Activated CD4-positive, alpha-beta T cell treated with anti-CD3 and anti-CD28 coated beads for 48 hours (primary cell): ENCODE measurements around the gene PTPRN2.

Experiments
- DNase-seq: peaks from one replicate; pipeline ENCODE4 v3.0.0-alpha.2; 2020

The PTPRN2 gene

DNA sequence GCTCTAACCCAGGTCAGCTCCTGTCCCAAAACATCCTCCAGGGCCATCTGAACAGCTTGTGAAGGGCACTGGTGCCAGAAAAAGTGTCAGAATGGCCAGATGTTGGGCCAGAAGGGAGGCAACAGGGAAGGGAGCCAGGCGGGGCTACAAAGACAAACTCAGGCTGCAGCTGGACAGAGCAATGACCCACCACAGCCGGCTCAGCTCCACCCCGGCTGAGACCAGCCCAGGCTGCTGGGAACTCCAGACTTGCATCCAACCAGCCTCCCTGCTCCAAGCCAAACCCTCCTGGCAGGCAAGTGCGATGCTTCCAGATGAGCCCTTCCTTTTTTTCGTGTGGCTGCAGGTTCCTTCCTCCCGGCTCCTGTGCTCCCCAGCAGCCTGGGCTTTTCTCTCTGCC lies 466.9 kb downstream of the PTPRN2 start:
- DNase-seq: no peak

GRCh38 chr7:158120316-158120715 lies 467.3 kb downstream of the PTPRN2 start:
- DNase-seq: no peak

- no peak for DNase-seq
Observed at GRCh38 chr7:158117341-158118222, 470.0 kb downstream of the PTPRN2 start.

DNA sequence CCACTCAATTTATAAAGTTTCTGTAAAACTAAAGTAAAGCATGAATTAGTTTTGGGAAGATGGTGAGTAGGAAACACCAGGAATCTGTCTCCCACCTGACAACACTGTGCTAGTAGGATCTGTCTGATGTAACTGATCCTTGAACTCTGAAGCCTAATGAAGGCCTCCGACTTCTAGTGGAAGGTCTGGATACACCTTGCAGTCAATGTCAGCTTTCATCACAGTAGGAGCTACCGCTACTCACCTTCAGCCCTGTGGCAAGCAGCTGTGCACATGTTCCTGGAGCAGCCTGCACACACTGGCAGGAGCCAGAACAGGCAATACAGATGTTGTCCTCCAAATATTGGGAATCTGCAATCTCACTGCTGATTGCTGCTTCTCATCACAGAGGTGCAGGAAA lies 471.4 kb downstream of the PTPRN2 start:
- no peak for DNase-seq

DNA sequence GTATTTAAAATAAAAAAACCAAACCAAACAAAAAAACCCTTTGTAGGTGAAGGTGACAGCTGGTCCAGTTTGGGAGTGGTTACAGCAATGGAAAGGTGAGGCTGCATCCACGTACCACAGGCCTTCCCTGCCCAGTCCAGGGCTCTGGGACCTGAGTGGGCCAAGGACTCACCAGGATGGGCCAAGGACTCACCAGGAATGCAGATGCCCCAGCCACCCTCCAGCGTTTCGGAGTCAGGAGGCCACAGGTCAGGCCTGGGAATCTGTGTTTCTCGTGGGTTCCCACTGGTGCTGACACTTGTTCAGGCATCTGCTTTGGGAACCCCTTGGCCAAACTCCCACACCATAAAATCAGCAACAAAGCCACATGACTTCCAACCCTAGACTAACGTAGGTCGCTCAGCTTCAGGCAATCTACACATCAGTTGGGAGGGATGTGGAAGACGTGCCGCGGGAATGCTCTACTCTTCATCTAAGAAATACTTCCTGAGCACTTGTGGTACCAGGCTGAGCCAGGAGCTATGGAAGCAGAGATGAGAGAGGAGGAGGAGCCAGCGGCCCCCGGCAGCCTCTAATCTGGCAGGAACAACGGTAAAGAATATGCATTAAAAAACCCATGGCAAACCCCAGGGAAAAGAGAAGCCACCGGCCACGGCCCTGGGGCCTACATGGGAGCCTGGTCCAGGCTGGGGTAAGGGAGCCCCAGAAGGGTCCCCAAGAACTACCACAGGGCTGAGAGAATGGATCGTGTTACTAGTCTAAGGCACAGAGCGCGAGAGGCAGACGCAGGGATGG lies 473.4 kb downstream of the PTPRN2 start:
- DNase-seq: no peak

GRCh38 chr7:158113321-158114025 lies 474.1 kb downstream of the PTPRN2 start:
- DNase-seq: no peak

DNA sequence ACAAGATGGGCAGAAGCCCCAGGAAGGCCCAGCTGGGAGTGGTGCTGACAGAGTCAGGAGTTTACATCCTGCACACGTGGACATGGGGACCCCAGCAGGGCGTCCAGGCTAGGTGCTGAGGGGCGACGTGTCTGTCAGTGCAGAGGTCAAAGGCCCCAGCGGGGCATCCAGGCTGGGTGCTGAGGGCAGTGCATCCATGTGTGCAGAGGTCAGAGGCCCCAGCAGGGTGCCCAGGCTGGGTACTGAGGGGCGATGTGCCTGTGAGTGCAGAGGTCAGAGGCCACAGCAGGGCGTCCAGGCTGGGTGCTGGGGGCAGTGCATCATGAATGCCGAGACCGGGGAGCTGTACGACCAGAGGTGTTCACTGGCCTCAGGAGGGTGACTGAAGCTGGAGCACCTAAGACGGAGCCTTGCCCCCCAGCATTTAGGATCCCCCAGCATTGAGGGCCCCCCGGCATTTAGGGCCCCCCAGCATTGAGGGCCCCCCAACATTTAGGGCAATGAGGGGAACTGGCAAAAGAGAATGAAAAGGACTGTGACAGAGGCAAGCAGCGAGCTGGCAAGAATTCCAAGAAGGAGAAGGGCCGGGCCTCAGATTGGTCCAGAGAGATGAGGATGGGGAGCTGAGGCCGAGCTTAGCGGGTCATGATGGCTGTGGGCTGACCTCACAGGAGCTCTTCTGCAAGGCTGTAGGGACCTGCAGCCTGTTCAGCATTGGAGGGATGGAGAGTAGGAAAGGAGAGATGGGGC lies 474.9 kb downstream of the PTPRN2 start:
- DNase-seq: no peak

DNA sequence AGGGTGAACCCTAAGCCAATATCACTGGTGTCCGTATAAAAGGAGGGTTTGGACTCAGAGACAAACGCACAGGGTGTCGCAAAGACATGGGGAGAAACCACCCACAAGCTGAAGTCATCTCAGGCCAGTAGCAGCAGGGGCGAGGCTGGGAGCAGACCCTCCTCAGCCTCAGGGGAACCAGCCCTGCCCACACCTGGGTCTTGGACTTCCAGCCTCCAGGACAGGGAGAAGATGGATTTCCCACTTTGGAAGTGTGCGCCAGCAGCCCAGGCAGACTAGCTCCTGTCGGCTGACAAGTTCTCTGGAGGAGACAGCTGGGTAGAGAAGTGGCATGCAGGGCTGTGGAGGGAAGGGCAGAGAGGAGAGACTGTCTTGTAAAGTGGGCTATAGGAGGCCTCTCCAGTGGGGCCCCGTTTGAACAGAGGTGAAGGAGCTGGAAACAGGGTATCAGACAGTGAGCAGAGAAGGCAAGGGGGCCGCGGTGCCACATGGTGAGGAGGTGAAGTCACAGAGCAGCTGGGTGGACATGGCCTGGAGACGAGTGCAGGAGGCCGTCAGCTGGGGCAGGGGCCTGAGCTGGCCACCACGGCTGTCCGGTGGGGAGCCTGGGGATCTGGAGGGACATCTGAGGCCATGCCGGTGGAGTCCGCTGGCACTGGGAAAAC lies 475.6 kb downstream of the PTPRN2 start:
- DNase-seq: no peak

DNA sequence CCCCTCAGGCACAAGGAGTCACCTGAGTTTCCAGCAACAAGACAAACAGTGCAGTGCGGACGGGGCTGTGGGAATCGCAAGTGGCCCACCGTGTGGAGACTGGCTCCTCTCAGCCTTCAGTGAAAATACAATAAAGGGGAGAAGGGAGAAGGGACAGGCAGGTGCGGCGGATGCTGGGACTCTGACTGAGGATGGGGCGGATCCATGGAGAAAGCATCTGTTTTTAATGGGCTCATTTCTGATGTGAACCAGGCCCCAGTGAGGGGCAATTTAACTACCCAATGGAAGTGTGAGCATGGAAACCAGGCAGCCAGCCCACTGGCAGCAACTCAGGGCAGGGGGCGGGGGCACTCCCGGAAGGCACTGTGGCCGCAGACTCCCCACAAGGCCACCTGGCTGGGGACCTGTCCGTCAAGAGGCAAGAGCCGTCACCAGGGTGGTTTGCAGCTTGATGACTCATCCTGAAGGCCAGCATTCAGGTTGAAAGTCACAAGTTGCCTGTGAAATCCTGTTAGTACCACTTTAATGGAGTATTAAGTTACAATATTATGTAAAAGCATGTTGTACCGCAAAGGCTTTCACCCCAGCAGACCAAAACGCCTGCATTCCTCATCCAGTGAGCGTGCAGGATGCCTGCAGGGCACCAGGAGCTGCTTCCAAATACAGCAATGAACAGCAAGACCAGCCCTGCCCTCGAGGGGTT lies 476.4 kb downstream of the PTPRN2 start:
- DNase-seq: no peak

DNA sequence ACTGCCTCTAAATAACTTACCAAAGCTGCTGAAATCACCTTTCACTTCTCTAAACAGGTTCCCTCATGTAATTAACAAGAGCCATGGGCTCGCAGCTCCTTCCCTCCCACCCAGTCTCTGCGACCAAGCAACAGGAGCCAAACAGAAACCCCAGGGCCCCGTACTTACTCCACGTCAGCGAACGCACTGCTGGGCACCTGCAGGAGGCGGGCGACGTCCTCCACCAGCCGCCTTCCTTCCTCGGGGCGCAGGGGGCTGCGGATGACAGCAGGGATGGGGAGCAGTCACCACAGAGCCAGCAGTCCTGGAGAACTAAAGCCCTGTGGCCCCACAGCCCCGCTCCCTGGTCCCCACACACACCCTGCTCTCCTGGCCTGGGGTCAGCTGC lies 477.0 kb downstream of the PTPRN2 start:
- no peak for DNase-seq

- no peak for DNase-seq
Observed at GRCh38 chr7:158110034-158110590, 477.5 kb downstream of the PTPRN2 start.

DNA sequence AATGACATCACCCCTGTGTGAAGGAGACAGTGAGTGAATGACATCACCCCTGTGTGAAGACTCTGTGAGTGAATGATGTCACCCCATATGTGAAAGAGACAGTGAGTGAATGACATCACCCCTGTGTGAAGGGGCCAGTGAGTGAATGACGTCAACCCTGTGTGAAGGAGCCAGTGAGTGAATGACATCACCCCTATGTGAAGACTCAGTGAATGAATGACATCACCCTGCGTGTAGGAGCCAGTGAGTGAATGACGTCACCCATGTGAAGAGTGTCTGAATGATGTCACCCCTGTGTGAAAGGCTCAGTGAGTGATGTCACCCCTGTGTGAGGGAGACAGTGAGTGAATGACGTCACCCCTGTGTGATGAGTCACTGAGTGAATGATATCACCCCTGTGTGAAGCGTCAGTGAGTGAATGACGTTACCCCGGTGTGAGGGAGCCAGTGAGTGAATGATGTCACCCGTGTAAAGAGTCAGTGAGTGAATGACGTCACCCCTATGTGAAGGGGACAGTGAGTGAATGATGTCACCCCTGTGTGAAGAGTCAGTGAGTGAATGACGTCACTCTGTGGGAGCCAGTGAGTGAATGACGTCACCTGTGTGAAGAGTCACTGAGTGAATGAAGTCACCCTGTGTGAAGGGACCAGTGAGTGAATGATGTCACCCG lies 478.1 kb downstream of the PTPRN2 start:
- peak; percentile 6 for DNase-seq

- DNase-seq: no peak
Observed at GRCh38 chr7:158108646-158109293, 478.9 kb downstream of the PTPRN2 start.

- no peak for DNase-seq
Observed at GRCh38 chr7:158107806-158108205, 479.8 kb downstream of the PTPRN2 start.

GRCh38 chr7:158106272-158106671 lies 481.4 kb downstream of the PTPRN2 start:
- DNase-seq: no peak

DNA sequence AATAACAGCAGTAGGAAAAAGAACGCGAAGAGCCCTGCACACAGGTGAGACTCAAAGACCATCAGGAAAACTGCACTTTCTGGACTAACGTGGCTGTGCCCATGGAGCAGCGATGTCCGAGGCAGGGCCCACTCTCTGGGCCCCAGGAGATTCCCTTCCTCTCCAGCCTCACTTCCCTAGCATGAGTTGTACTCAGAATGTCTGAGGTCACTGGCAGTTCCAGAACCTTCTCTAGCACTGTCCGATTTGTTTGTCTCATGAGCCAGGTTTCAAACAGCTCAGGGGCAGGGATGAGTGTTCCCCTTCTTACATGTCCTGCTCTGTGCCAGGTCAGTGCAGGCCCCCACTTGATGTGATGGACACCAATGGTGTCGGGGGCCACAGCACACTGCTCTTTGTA lies 484.2 kb downstream of the PTPRN2 start:
- DNase-seq: no peak

DNA sequence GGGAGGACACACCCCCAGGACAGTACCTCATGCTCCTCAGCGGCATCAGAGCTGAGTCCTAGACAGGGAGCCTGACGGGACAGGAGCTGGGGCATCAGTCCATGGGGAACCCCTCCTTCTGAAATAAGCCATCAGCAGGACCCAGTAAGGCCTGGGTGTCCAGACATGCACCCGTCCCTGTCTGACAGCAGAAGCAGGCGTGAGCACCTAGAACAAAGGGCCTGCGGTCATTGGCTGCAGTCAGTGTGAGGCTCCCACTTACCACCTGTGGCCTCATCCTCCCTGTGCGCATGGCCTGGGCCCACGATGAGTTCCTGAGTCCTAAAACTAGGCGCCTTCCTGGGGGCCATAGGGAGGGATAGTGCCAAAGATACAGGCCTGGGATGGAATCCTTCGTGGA lies 484.7 kb downstream of the PTPRN2 start:
- no peak for DNase-seq

DNA sequence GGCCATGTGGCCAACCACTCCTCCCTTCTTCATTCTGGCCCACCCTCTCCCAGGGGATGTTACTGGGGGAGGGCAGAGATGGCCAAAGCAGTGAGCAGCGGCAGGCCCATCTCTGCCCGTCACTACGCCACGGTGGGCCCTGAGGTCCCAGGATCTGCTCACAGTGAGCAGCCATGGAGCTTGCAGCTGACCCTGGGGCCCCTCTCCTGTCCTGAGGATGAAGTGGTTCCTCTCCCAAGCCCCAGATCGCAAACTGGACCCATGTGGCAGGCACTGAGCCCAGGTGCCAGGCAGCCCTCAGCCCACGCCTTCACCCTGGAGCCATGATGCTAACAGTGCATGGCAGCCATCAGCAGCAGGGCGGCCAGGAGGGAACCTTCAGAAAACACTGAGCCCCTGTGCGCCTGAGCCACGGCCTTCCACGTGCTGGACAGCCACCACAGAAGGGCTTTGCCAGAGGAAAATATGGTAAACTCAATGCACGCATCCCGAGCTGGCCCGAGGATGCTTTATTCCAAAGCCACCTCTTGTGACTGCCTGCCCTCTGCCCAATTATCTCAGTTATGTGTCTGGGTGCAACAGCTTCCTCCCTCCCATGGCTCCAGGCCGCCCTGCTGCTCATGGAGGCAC lies 485.7 kb downstream of the PTPRN2 start:
- DNase-seq: no peak
